Medulla oblongata (tissue), 1 donor: ENCODE measurements around the gene LRRTM1.

ENCODE experiments used
- DNase-seq: peaks from one replicate; pipeline ENCODE4 v3.0.0-alpha.2; 2015; ENCODE audit errors: extremely low spot score

LRRTM1 gene

GRCh38 chr2:80303909-80304837 is at the start of gene LRRTM1:
Gene LRRTM1 (minus strand): TSS chr2:80304752. CDS start chr2:80303819, 933 bp downstream.
- no peak for DNase-seq

- no peak for DNase-seq
Measured at GRCh38 chr2:80351231-80351630, 46.7 kb upstream of the LRRTM1 start.

- peak; percentile 46 for DNase-seq
Measured at GRCh38 chr2:80348953-80349352, 44.4 kb upstream of the LRRTM1 start.

GRCh38 chr2:80348078-80348477 is 43.5 kb upstream of the LRRTM1 start:
- no peak for DNase-seq

- DNase-seq = no peak
Measured at GRCh38 chr2:80340022-80340421, 35.5 kb upstream of the LRRTM1 start.

GRCh38 chr2:80338794-80339193 is 34.2 kb upstream of the LRRTM1 start:
- DNase-seq = no peak

GRCh38 chr2:80335411-80335810 is 30.9 kb upstream of the LRRTM1 start:
- DNase-seq = no peak

- no peak for DNase-seq
Measured at GRCh38 chr2:80333886-80334285, 29.3 kb upstream of the LRRTM1 start.

GRCh38 chr2:80330527-80331450 is 26.2 kb upstream of the LRRTM1 start:
- no peak for DNase-seq

- no peak for DNase-seq
Measured at GRCh38 chr2:80329491-80329890, 24.9 kb upstream of the LRRTM1 start.

GRCh38 chr2:80328159-80328571 is 23.6 kb upstream of the LRRTM1 start:
- no peak for DNase-seq

GRCh38 chr2:80326861-80327260 is 22.3 kb upstream of the LRRTM1 start:
- no peak for DNase-seq

- peak; percentile 70 for DNase-seq
Measured at GRCh38 chr2:80326214-80326613, 21.7 kb upstream of the LRRTM1 start.

GRCh38 chr2:80324525-80324924 is 20.0 kb upstream of the LRRTM1 start:
- DNase-seq = no peak

- DNase-seq = no peak
Measured at GRCh38 chr2:80323610-80324009, 19.1 kb upstream of the LRRTM1 start.

- DNase-seq = no peak
Measured at GRCh38 chr2:80322958-80323357, 18.4 kb upstream of the LRRTM1 start.

GRCh38 chr2:80322311-80322920 is 17.9 kb upstream of the LRRTM1 start:
- peak; percentile 8 for DNase-seq

- no peak for DNase-seq
Measured at GRCh38 chr2:80312282-80312839, 7.8 kb upstream of the LRRTM1 start.

GRCh38 chr2:80311304-80311703 is 6.8 kb upstream of the LRRTM1 start:
- DNase-seq = no peak

GRCh38 chr2:80303006-80303908 is 1.3 kb downstream of the LRRTM1 start:
- no peak for DNase-seq
